ENCODE results near the gene ACSBG1. TPM values are rescaled to one million over a fixed set of nuclear protein-coding genes. Genes with fewer than 3 reads are reported as not detected.

Gene ACSBG1
- total RNA-seq, 2 donors from 2014 or later: 0.58 to 0.59 TPM

DNA sequence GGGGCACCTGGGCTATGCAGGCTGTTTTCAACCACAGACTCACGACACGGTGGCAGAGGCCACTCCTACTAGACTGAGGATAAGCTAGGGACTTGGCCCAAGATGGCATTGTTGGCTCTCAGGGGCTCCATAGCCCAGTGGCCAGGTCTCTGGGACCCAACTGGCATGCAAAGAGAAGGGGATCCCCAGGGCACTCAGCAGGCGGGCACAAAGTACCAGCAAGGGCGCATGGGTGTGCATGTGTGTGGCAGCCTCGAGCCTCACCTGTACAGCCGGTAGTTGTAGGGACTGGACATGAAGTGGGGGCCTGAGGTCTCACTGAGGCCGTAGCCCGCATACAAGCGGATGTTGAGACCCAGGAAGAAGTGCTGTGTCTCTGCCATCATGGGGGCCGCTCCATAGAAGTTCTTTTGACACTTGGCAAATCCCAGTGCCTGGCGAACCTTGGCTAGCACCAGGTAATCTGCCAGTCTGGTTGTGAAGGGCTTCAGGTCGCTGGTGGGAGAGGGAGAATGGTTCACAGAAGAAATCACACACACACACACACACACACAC, 55.0 kb downstream of the ACSBG1 start:
- Histone ChIP-seq H3K36me3 (no peaks in the 10 kb centered on the region), H3K27me3 (no peaks in the 10 kb centered on the region), H3K4me3 (no peak overlapping the region), H3K9ac (ENCODE audit: low read depth in 2 of 2, low read length in 2 of 2) (no peak overlapping the region), H3K9me3 (no peaks in the 10 kb centered on the region), H3K4me1 (no peaks in the 10 kb centered on the region), H3K27ac (no peak overlapping the region)
- peak; percentile 14 for DNase-seq
- intact Hi-C loops (cut with DNase I): no loop called here
- TF ChIP-seq, protein P1, sequence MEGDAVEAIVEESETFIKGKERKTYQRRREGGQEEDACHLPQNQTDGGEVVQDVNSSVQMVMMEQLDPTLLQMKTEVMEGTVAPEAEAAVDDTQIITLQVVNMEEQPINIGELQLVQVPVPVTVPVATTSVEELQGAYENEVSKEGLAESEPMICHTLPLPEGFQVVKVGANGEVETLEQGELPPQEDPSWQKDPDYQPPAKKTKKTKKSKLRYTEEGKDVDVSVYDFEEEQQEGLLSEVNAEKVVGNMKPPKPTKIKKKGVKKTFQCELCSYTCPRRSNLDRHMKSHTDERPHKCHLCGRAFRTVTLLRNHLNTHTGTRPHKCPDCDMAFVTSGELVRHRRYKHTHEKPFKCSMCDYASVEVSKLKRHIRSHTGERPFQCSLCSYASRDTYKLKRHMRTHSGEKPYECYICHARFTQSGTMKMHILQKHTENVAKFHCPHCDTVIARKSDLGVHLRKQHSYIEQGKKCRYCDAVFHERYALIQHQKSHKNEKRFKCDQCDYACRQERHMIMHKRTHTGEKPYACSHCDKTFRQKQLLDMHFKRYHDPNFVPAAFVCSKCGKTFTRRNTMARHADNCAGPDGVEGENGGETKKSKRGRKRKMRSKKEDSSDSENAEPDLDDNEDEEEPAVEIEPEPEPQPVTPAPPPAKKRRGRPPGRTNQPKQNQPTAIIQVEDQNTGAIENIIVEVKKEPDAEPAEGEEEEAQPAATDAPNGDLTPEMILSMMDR (IDR thresholded peaks at IDR 0.05): no peak

DNA sequence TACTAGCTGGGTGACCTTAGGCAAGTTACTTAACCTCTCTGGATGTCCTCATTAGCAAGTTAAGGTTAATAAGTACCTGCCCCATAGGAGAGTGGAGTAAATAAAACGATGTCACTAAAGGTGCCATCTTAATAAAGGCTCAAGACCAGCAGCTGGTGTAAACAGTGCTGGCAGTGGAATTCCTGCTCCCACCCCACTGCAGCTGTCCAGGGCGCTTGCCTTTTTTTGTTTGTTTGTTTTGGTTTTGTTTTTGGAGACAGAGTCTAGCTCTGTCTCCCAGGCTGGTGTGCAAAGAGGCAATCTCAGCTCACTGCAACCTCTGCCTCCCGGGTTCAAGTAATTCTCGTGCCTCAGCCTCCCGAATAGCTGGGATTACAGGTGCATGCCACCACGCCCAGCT, 56.3 kb downstream of the ACSBG1 start:
- H3K4me3 ChIP-seq: no peak overlapping the region
- H3K27me3 ChIP-seq: no peaks in the 10 kb centered on the region
- H3K4me1 ChIP-seq: no peaks in the 10 kb centered on the region
- H3K9ac ChIP-seq (ENCODE audit: low read depth in 2 of 2, low read length in 2 of 2): no peak overlapping the region
- intact Hi-C loops (cut with DNase I): no loop called here
- H3K36me3 ChIP-seq: no peaks in the 10 kb centered on the region
- TF ChIP-seq, protein P1 (IDR thresholded peaks at IDR 0.05): no peak
- H3K27ac ChIP-seq: no peak overlapping the region
- no peaks in the 10 kb centered on the region for H3K9me3 ChIP-seq
- peak; percentile 3 for DNase-seq

DNA sequence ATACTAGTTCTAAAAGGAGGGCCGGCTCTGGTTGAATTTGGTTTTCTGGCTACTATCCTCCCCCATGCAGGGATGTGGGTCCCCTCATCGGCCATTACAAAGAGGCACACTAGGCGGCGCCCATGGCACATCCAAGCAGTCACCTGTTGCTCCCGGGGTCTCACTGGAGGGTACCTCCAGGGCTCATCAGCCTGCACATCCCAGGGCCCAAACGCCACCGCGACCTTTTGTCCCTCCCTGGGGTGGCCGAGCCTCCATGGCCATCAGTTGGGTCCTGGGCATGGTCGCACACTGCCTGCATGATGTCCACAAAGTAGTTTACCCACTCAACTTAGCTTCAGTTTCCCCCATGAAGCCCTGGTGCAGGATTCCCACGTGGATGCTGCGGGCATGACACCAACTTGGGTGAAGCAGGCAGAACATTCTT, 56.9 kb downstream of the ACSBG1 start:
- Histone ChIP-seq H3K9me3 (no peaks in the 10 kb centered on the region), H3K36me3 (no peaks in the 10 kb centered on the region), H3K27ac (no peak overlapping the region), H3K9ac (ENCODE audit: low read depth in 2 of 2, low read length in 2 of 2) (no peak overlapping the region), H3K27me3 (no peaks in the 10 kb centered on the region), H3K4me1 (no peaks in the 10 kb centered on the region), H3K4me3 (no peak overlapping the region)
- TF ChIP-seq, protein P1 (IDR thresholded peaks at IDR 0.05): peak; percentile 43
- intact Hi-C loops (cut with DNase I): loop anchor here (2.0 kb wide), 1 partner anchor 63 kb away; no protein-coding TSS in a partner anchor
- DNase-seq: peak; percentile 56

DNA sequence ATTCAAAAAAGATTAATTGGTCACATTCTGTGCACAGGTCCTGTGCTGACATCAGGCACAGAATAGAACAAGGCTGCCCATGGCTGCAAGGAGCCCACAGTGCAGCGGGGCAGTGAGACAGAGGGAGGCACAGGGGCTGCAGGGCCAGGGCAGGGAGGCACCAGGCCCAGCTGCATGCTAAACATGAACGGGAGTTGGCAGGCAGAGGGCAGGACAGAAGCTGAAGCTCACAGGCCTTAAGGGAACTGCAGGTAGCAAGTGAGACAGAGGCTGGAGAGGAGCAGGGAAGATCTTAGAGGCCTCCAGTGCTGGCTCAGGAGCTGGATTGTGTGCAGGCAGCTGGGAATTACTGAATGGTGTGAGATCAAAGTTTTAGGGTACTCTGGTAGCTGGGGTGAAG, 59.0 kb downstream of the ACSBG1 start:
- no peak overlapping the region for H3K9ac ChIP-seq (ENCODE audit: low read depth in 2 of 2, low read length in 2 of 2)
- H3K4me3 ChIP-seq: no peak overlapping the region
- H3K9me3 ChIP-seq: no peaks in the 10 kb centered on the region
- no peaks in the 10 kb centered on the region for H3K27me3 ChIP-seq
- H3K4me1 ChIP-seq: no peaks in the 10 kb centered on the region
- peak; percentile 17 for DNase-seq
- H3K36me3 ChIP-seq: no peaks in the 10 kb centered on the region
- no peak overlapping the region for H3K27ac ChIP-seq
- intact Hi-C loops (cut with DNase I): no loop called here
- TF ChIP-seq, protein P1 (IDR thresholded peaks at IDR 0.05): no peak

DNA sequence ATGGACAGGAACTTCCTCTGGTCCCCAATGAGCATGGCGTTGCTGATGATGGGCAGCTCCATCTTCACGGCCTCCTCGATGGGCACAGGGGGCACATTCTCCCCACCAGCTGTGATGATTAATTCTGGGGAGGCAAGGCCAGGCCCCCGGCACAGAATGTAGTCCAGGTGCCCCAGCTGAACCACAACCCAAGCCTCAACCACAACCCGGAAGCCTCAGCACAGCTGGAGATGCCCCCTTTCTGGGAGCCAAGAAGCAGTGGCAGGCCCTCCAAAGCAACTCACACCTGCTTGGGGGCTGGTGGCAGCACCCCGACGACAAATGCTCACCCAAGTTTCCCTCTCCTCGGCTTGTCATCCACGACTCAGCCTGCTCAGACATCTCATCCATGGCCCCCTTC, 60.0 kb downstream of the ACSBG1 start:
- no peaks in the 10 kb centered on the region for H3K9me3 ChIP-seq
- no peaks in the 10 kb centered on the region for H3K27me3 ChIP-seq
- DNase-seq: peak; percentile 13
- no peak overlapping the region for H3K4me3 ChIP-seq
- H3K27ac ChIP-seq: no peak overlapping the region
- no peaks in the 10 kb centered on the region for H3K4me1 ChIP-seq
- no peaks in the 10 kb centered on the region for H3K36me3 ChIP-seq
- TF ChIP-seq, protein P1 (IDR thresholded peaks at IDR 0.05): no peak
- H3K9ac ChIP-seq (ENCODE audit: low read depth in 2 of 2, low read length in 2 of 2): no peak overlapping the region
- intact Hi-C loops (cut with DNase I): no loop called here

All from colonic mucosa (tissue), 4 donors.